ENCODE data around the gene ITPRIP. TPM values are rescaled to one million over a fixed set of nuclear protein-coding genes. Genes with fewer than 3 reads are reported as not detected.

Gene ITPRIP
- total RNA-seq, 1 experiment from 2014 or later: 22.5 TPM

GRCh38 chr10:104332243-104333031 is 5.8 kb downstream of the ITPRIP start:
- H4K8ac ChIP-seq (replicated peaks; ENCODE audit: insufficient read length, low read depth, low read length): no peak overlapping the region
- DNase-seq: no peak
- H3K27me3 ChIP-seq (ENCODE audit: insufficient read depth, low read length): no peaks in the 10 kb centered on the region
- H3K27ac ChIP-seq (ENCODE audit: insufficient read length, low read depth, low read length): no peak overlapping the region
- no peak overlapping the region for H4K91ac ChIP-seq (ENCODE audit: insufficient read length, low read depth, low read length)
- no CpG with 5 or more reads among the region's 11 CpGs for WGBS (ENCODE audit: extremely low coverage, insufficient read length, low lambda C conversion rate)
- no peak overlapping the region for H2BK12ac ChIP-seq (ENCODE audit: insufficient read length, low read depth, low read length)
- no peaks in the 10 kb centered on the region for H3K9me3 ChIP-seq (ENCODE audit: control insufficient read depth, low read depth, low read length)
- H3K36me3 Mint-ChIP-seq (ENCODE audit: insufficient read depth in 1 of 3, low read depth in 3 of 3): peaks cover 2 to 5% (median 3%) of the 10 kb centered on the region in 3 experiments; a peak in 3 of 7 replicates
- peak overlapping the region in 1 of 2 experiments; percentile 55; a peak in 1 of 5 replicates for H3K4me3 Mint-ChIP-seq
- H3K14ac ChIP-seq (ENCODE audit: insufficient read depth, low read length): no peak overlapping the region
- H2BK5ac ChIP-seq (ENCODE audit: insufficient read length, low read length): no peak overlapping the region
- H3K9me3 Mint-ChIP-seq: no peaks in the 10 kb centered on the region
- H3K27ac Mint-ChIP-seq: peak overlapping the region; percentile 91 to 96 (median 94)
- no peak overlapping the region for H3K9ac ChIP-seq (ENCODE audit: extremely low read depth, insufficient read length, low read length)
- no peak overlapping the region for H4K5ac ChIP-seq (ENCODE audit: insufficient read length, low read depth, low read length)
- H3K79me1 ChIP-seq (ENCODE audit: insufficient read depth, low read depth, low read length, poor library complexity, severe bottlenecking): no peaks in the 10 kb centered on the region
- H3K56ac ChIP-seq (ENCODE audit: insufficient read length, low read depth, low read length): no peak overlapping the region
- no peaks in the 10 kb centered on the region for H3K27me3 Mint-ChIP-seq (ENCODE audit: low read depth)
- H3K4me1 ChIP-seq (ENCODE audit: insufficient read depth, low read length): peaks cover 41% of the 10 kb centered on the region; the same call in 1 of the 2 replicates
- peaks cover 10% of the 10 kb centered on the region for H3K23me2 ChIP-seq (ENCODE audit: insufficient read length, low read depth, low read length, poor library complexity, severe bottlenecking)
- H2AK5ac ChIP-seq (ENCODE audit: insufficient read length, low read length): no peak overlapping the region
- H3K4ac ChIP-seq (ENCODE audit: low read depth, low read length): no peak overlapping the region
- H3K23ac ChIP-seq (ENCODE audit: insufficient read length, low read depth, low read length): no peak overlapping the region
- no peak overlapping the region for H2BK20ac ChIP-seq (ENCODE audit: low read depth, low read length, poor library complexity, severe bottlenecking)
- H3K4me1 Mint-ChIP-seq: peaks cover 86 to 91% of the 10 kb centered on the region in 2 experiments
- no peak overlapping the region for H3K4me2 ChIP-seq (ENCODE audit: insufficient read depth, insufficient read length, low read length)
- no peak overlapping the region for H2BK15ac ChIP-seq (ENCODE audit: low read depth, low read length)
- H3K79me2 ChIP-seq (ENCODE audit: insufficient read depth, low read length): peaks cover 38% of the 10 kb centered on the region; the same call in 1 of the 2 replicates
- peaks cover 3% of the 10 kb centered on the region for H4K20me1 ChIP-seq (ENCODE audit: control insufficient read depth, insufficient read depth, insufficient read length)
- no peak overlapping the region for H3T11ph ChIP-seq (ENCODE audit: low read length)
- H2AFZ ChIP-seq (ENCODE audit: low read length): no peak overlapping the region
- TF ChIP-seq CTCF (conservative IDR thresholded peaks at IDR 0.05): no peak
- no peak overlapping the region for H2BK120ac ChIP-seq (ENCODE audit: low read depth, low read length, poor library complexity, severe bottlenecking)
- H3K18ac ChIP-seq (ENCODE audit: insufficient read length, low read depth, low read length): no peak overlapping the region
